ENCODE data around the gene C2.

C2 gene

GRCh38 chr6:31884528-31885035 is 42.9 kb upstream of the C2 start:
- no peak overlapping the region for H2AFZ ChIP-seq
- TF ChIP-seq CTCF (IDR thresholded peaks at IDR 0.05) = no peak
- H3K27me3 ChIP-seq (ENCODE audit: control insufficient read depth, insufficient read depth, low read length) = no peaks in the 10 kb centered on the region
- no peak overlapping the region for H3K27ac ChIP-seq
- no peaks in the 10 kb centered on the region for H3K4me1 ChIP-seq
- H3K36me3 ChIP-seq (ENCODE audit: control insufficient read depth, insufficient read depth, low read length) = no peaks in the 10 kb centered on the region
- no peaks in the 10 kb centered on the region for H3K9me3 ChIP-seq (ENCODE audit: control insufficient read depth, low read length)
- no peak overlapping the region for H3K9ac ChIP-seq
- H3K4me3 ChIP-seq (ENCODE audit: low read depth, low read length) = no peak overlapping the region
- H3K4me2 ChIP-seq (ENCODE audit: low read length) = no peak overlapping the region
- H3K79me2 ChIP-seq = no peaks in the 10 kb centered on the region

DNA sequence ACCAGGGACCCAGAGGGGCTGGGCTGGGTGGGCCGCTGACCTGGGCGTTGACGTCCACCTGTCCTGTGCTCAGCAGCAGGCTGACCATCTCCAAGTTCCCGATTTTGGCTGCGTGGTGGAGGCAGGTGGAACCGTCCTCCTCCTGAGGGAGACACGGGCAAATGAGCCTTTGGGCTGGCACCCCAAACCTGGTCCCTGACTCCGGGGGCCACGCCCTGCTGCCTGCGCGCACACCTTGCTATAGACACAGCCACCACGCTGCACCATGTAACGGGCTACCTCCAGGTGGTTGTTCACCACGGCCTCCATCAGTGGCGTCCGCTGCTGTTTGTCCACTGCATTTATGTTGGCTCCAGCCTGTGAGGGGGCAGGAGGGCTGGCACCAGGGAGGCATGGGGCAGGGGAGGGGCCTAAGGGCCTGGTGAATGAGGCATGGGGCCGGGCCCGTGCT is 41.0 kb upstream of the C2 start:
- H3K4me1 ChIP-seq = no peaks in the 10 kb centered on the region
- H3K4me3 ChIP-seq (ENCODE audit: low read depth, low read length) = no peak overlapping the region
- no peak overlapping the region for H3K9ac ChIP-seq
- no peaks in the 10 kb centered on the region for H3K27me3 ChIP-seq (ENCODE audit: control insufficient read depth, insufficient read depth, low read length)
- no peaks in the 10 kb centered on the region for H3K79me2 ChIP-seq
- TF ChIP-seq CTCF (IDR thresholded peaks at IDR 0.05) = no peak
- no peak overlapping the region for H3K4me2 ChIP-seq (ENCODE audit: low read length)
- no peak overlapping the region for H2AFZ ChIP-seq
- H3K27ac ChIP-seq = no peak overlapping the region
- H3K36me3 ChIP-seq (ENCODE audit: control insufficient read depth, insufficient read depth, low read length) = no peaks in the 10 kb centered on the region
- no peaks in the 10 kb centered on the region for H3K9me3 ChIP-seq (ENCODE audit: control insufficient read depth, low read length)

GRCh38 chr6:31887173-31888007 is 40.1 kb upstream of the C2 start:
- Histone ChIP-seq H3K4me3 (ENCODE audit: low read depth, low read length) (no peak overlapping the region), H3K4me1 (no peaks in the 10 kb centered on the region), H3K79me2 (no peaks in the 10 kb centered on the region), H3K36me3 (ENCODE audit: control insufficient read depth, insufficient read depth, low read length) (no peaks in the 10 kb centered on the region), H3K27me3 (ENCODE audit: control insufficient read depth, insufficient read depth, low read length) (no peaks in the 10 kb centered on the region), H3K4me2 (ENCODE audit: low read length) (no peak overlapping the region), H3K9ac (no peak overlapping the region), H3K27ac (no peak overlapping the region), H3K9me3 (ENCODE audit: control insufficient read depth, low read length) (no peaks in the 10 kb centered on the region), H2AFZ (no peak overlapping the region)
- no peak for TF ChIP-seq CTCF (IDR thresholded peaks at IDR 0.05)

DNA sequence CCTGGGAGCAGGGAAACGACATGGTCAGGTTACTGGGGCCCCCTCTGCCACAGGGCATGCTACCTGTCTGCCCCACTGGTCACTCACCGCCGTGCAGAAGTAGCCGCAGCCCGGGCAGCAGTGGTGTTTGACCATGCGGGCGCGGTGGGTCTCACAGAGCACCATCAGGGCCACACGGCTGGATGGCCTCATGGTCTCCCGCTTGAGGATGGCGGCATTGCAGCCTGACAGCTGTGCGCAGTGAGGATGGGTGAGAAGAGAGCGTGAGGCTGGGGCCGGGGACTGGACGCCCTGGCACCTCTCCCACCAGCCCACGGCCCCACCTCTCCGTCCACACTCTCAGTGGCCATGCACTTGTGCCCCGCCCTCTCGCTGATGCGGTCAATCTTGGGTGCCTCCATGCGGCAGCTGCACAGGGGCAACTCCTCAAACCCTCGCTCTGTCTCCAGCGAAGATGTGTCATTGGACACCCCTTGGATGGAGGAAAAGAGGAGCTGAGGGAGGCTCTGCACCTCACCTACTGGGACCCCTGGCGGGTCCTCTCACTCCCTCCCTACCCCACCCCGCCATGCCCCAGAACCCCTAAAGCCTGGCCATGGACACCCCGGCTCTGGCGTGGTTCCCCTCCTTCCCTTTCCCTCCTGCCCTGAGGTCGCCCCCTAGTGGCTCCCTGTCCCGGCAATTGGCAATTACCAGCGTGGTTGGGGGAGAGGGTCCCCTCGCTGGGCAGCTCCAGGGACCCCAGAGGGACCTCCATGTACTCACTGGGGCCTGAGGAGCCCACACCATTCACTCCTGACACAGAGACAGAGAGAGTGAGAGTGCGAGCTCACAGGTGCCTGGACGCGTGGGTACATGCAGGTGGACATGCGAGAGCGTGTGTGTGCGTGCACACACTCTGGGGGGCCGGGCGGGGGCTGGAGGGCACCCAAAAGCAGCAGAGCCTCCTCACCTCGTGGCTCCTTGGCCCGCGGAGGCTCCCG is 39.0 kb upstream of the C2 start:
- Histone ChIP-seq H3K4me2 (ENCODE audit: low read length) (no peak overlapping the region), H3K27ac (no peak overlapping the region), H3K4me1 (no peaks in the 10 kb centered on the region), H2AFZ (no peak overlapping the region), H3K9me3 (ENCODE audit: control insufficient read depth, low read length) (no peaks in the 10 kb centered on the region), H3K4me3 (ENCODE audit: low read depth, low read length) (no peak overlapping the region), H3K36me3 (ENCODE audit: control insufficient read depth, insufficient read depth, low read length) (no peaks in the 10 kb centered on the region), H3K9ac (no peak overlapping the region), H3K79me2 (no peaks in the 10 kb centered on the region), H3K27me3 (ENCODE audit: control insufficient read depth, insufficient read depth, low read length) (no peaks in the 10 kb centered on the region)
- peak; percentile 78 for TF ChIP-seq CTCF (IDR thresholded peaks at IDR 0.05)

All from parathyroid adenoma (tissue), 2 donors.